ENCODE results near the gene TCAF2.
"Not testable (repeated sequence)": the region's sequence is repeated elsewhere in the genome, so short reads cannot be mapped to it uniquely, and the experiment has no call there.

GRCh38 chr7:143630653-143631052 is 9.9 kb downstream of the TCAF2 start:
- not testable (repeated sequence) for TF ChIP-seq POLR2A (IDR thresholded peaks at IDR 0.05; ENCODE audit: low read length); GATA1 (IDR thresholded peaks at IDR 0.05; ENCODE audit: low read depth, low read length)
